ENCODE results near the gene CDC34. TPM values are rescaled to one million over a fixed set of nuclear protein-coding genes. Genes with fewer than 3 reads are reported as not detected.

CDC34 gene
- total RNA-seq, 1 donor: 49.3 TPM

- no peak for DNase-seq (ENCODE audit: low read depth in 2 of 3, low spot score in 2 of 3)
These were observed 34.6 kb upstream of the CDC34 start for GRCh38 chr19:496986-497385.

- DNase-seq (ENCODE audit: low read depth in 2 of 3, low spot score in 2 of 3): no peak
These were observed 34.1 kb upstream of the CDC34 start for GRCh38 chr19:497491-497868.

- no peak for DNase-seq (ENCODE audit: low read depth in 2 of 3, low spot score in 2 of 3)
These were observed 33.6 kb upstream of the CDC34 start for GRCh38 chr19:497869-498510.

GRCh38 chr19:498511-498891 is 33.1 kb upstream of the CDC34 start:
- no peak for DNase-seq (ENCODE audit: low read depth in 2 of 3, low spot score in 2 of 3)

GRCh38 chr19:498977-499623 is 32.5 kb upstream of the CDC34 start:
- no peak for DNase-seq (ENCODE audit: low read depth in 2 of 3, low spot score in 2 of 3)

GRCh38 chr19:501646-502045 is 29.9 kb upstream of the CDC34 start:
- DNase-seq (ENCODE audit: low read depth in 2 of 3, low spot score in 2 of 3): no peak

- no peak for DNase-seq (ENCODE audit: low read depth in 2 of 3, low spot score in 2 of 3)
These were observed 26.9 kb upstream of the CDC34 start for GRCh38 chr19:504616-505015.

- peak; percentile 93 to 100 (median 96) for DNase-seq (ENCODE audit: low read depth in 2 of 3, low spot score in 2 of 3)
These were observed 24.9 kb upstream of the CDC34 start for GRCh38 chr19:506404-507285.

- peak; percentile 70 to 99 (median 73) for DNase-seq (ENCODE audit: low read depth in 2 of 3, low spot score in 2 of 3)
These were observed 24.0 kb upstream of the CDC34 start, which contains the start of gene TPGS1 for GRCh38 chr19:507286-508203. TSS of gene TPGS1 (plus strand) at chr19:507497. CDS start at chr19:507507, 10 bp downstream.

GRCh38 chr19:508204-509150 is 23.1 kb upstream of the CDC34 start:
- no peak for DNase-seq (ENCODE audit: low read depth in 2 of 3, low spot score in 2 of 3)

- DNase-seq (ENCODE audit: low read depth in 2 of 3, low spot score in 2 of 3): peak; percentile 93 to 95 (median 93)
These were observed 20.9 kb upstream of the CDC34 start for GRCh38 chr19:510606-511100.

GRCh38 chr19:511101-511851 is 20.3 kb upstream of the CDC34 start:
- DNase-seq (ENCODE audit: low read depth in 2 of 3, low spot score in 2 of 3): peak; percentile 74 to 80 (median 79)

GRCh38 chr19:512547-513365 is 18.8 kb upstream of the CDC34 start:
- DNase-seq (ENCODE audit: low read depth in 2 of 3, low spot score in 2 of 3): no peak

- no peak for DNase-seq (ENCODE audit: low read depth in 2 of 3, low spot score in 2 of 3)
These were observed 18.0 kb upstream of the CDC34 start for GRCh38 chr19:513368-514165.

- DNase-seq (ENCODE audit: low read depth in 2 of 3, low spot score in 2 of 3): no peak
These were observed 17.3 kb upstream of the CDC34 start for GRCh38 chr19:514166-514663.

- DNase-seq (ENCODE audit: low read depth in 2 of 3, low spot score in 2 of 3): no peak
These were observed 13.6 kb upstream of the CDC34 start for GRCh38 chr19:517721-518597.

All from hematopoietic multipotent progenitor cell (in vitro differentiated cells).